NCI-H345 treated with DMSO at 0.1 percent for 48 hours (cell line): Measurements from ENCODE around the gene KCNN1.
"Not testable (repeated sequence)": the region's sequence is repeated elsewhere in the genome, so short reads cannot be mapped to it uniquely, and the experiment has no call there.

Experiments
- DNase-seq: peaks from one replicate; lab custom pipeline; 2025; ENCODE audit not compliant: unreplicated experiment; lab: John Stamatoyannopoulos, UW

KCNN1 gene

DNA sequence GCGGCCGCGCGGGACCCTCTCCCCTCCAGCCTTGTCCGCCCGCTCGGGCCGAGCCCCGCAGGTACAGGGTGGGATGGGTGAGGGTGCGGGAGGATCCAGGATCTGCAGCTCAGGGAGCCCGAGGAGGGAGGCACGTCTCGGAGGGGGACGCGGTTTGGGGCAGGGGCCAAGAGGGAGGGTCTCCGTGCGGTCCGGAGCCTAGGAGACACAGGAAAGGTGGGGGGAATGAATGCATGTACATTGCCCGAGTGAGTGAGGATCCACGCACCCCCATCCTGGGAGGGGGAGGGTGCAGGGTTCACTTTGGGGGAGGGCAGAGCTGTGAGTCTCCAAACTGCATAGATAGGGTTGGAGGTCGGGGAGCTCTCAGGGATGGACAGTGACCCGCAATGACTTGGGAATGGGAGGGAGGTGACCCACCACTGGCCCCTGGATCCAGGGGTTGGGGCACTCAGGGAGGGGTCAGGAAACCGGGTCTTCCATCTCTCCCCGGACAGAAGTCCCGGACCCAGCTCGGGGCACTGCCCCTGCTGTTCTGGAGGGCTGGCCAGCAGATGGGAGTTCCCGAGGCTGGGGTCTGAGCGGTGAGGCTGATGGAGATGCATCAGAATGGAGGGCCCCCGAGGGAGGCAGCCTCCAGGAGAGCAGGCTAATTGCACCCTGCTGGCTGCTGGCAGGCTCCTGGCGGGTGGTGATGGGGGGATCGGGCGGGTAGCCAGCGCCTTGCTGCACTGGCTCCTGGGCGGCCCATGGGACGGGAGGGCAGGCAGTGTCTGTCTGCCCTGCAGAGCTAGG, 547 bp downstream of the KCNN1 start:
- no peak for DNase-seq

DNA sequence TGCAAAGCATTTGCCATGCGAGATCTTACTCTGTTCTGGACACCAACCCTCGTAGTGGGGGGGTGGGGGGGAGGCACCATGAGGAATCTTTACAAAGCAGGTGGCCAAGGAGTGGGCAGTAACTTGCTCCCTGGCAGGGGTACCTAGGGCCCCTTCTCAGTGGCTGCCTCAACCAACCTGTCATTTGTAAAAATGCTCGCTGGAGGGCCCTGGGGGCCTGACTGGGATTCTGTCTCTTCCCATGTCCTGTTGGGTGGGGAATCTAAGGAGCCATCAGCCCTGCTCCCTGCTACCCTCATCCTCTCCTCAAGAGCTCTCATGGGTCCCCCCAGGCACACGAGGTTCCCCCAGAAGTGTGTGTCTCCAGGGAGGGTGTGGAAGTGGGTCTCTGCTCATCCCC, 1.5 kb downstream of the KCNN1 start:
- DNase-seq = peak; percentile 53

DNA sequence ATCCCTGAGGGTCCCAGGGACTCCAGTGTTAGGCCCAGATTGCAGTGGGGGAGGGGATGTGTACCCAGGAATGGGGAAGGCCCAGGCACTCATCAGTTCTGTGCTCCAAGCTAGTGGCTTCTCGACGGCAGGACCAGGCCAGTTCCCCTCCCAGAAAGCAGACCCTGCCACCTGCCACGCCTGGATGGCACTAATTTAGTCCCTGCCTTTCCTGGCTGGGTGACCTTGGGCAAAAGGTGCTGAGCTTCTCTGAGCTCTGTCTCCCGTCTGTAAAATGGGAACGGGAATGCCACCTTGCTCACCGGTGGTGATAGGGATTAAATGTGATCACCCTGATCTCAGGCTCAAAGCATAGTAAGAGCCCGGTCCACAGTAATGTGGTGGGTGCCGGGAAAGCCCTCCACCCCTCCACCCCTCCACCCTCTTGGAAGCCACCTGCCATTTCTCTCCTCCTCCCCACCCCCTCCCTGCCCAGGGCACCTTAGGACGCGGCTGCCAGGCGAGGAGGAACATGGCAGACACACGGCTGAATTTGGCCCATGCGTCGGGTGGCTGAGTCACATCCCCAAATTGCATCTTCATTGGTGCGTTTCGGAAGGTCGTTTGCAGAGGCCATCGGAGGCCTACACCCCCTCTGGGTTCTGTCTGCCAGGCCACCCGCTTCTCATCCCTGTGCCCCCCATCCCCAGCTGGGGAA, 2.3 kb downstream of the KCNN1 start:
- no peak for DNase-seq

- no peak for DNase-seq
Observed at GRCh38 chr19:17972230-17972629, 5.3 kb downstream of the KCNN1 start.

GRCh38 chr19:17973759-17974158, 6.9 kb downstream of the KCNN1 start:
- DNase-seq = no peak

DNA sequence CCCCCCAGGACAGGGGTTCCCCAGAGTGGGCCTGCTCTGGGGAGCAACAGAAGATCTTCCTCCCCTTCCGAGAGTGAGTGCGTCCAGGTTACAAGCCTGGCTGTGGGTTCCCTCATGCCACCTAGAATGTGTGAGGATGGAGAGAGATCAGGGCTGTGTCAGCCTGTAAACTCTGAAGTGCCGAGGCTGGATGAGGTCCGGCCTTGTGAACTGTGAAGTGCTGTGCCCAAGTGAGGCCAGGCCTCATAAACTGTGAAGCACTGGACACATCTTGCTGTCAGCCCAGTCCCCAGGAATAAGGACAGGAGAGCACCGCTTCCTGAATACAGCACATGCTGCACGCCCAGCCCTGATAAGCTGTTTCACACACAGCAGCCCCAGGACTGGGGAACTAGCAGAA, 7.6 kb downstream of the KCNN1 start:
- no peak for DNase-seq

- no peak for DNase-seq
Observed at GRCh38 chr19:17975032-17975431, 8.1 kb downstream of the KCNN1 start.

- DNase-seq = no peak
Observed at GRCh38 chr19:17977021-17977420, 10.1 kb downstream of the KCNN1 start.

DNA sequence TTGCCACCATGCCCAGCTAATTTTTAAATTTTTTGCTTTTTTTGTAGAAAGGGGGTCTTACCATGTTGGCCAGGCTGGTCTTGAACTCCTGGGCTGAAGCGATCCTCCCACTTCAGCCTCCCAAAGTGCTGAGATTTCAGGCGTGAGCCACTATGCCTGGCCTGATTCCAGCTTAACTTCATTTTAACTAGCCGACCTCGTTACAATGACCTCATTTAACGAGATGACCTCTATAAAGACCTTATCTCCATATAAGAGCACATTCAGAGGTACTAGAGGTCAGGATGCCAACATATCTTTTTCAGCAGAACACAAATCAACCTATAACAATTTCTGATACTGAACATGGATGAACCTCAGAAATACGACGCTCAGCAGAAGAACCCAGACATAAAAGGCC, 10.6 kb downstream of the KCNN1 start:
- no peak for DNase-seq

GRCh38 chr19:17981611-17982010, 14.7 kb downstream of the KCNN1 start:
- DNase-seq = no peak

DNA sequence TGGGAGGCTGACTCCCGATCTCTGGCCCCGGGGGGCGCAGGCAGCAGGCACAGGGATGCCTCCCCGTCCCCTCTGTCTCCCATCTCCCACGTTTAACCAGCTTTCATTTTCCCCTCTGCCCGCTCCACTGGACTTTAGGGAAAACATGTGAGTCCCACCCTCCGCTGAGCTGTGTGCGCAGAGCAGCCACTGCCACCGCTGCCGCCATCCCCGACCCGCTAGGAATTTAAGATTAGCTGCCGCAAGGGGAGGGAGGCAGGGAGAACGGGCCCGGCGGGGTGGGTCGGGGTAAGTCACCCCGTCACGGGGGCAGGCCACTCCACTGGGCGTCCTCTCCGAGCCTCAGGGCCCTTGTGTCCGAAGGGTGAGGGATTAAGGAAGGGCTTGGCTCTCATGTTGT, 15.5 kb downstream of the KCNN1 start:
- DNase-seq = no peak

DNA sequence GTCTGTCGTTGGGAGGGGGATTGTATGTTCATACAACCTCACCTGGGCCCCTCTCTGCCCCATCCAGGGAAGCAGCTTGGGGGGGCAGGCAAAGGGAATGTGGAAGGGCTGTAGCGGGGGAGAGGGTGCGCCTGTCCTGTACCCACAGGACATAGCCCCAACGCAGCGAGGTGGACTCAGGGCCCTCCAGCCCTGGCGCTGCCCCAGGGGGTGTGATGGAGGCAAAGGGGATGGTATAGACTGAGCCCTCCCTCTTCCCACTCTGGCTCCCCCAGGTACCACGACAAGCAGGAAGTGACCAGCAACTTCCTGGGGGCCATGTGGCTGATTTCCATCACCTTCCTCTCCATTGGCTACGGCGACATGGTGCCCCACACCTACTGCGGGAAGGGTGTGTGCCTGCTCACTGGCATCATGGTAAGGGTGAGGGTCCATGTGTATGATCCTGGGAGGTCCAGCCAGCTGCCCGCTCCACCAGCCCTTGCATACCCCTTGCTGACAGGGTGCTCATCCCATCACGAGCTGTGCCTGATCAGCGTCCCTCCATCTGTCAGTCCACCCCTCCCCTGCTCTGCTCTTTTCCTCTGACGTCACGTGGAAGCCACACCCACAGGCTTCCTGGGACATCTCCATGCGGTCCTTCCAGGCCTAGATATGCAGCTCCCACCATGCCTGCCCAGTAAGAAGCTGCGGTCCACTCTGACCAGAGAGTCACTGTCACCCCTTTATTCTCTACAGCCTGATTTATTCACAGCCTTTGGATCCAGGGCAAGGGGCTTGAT, 18.3 kb downstream of the KCNN1 start:
- no peak for DNase-seq

DNA sequence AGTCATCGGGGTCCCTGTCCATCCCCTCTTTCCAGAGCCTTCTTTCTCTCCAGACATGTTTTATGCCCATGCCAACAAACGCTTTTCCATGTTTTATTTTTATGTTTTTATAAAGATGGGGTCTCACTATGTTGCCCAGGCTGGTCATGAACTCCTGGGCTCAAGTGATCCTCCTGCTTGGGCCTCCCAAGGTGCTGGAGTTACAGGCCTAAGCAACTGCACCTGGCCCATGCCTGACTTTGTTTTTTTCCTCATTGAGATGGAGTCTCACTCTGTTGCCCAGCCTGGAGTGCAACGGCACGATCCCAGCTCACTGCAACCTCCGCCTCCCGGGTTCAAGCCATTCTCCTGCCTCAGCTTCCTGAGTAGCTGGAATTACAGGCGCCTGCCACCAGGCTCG, 19.7 kb downstream of the KCNN1 start:
- not testable (repeated sequence) for DNase-seq

DNA sequence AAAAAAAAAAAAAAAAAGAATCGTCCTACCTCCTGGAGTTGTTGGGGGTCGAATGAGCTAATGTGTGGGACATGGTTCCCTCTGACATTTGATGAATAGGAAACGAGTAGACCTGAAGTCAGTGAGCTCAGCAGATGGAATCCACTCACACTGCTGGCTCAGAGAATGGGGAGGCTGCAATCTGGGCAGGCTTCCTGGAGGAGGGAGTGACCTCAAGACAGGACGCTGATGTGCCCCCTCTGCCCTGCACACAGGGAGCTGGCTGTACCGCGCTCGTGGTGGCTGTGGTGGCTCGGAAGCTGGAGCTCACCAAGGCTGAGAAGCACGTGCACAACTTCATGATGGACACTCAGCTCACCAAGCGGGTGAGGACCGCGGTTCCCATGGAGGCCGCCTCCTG, 21.3 kb downstream of the KCNN1 start:
- DNase-seq = no peak

- no peak for DNase-seq
Observed at GRCh38 chr19:17989425-17990094, 22.7 kb downstream of the KCNN1 start.

DNA sequence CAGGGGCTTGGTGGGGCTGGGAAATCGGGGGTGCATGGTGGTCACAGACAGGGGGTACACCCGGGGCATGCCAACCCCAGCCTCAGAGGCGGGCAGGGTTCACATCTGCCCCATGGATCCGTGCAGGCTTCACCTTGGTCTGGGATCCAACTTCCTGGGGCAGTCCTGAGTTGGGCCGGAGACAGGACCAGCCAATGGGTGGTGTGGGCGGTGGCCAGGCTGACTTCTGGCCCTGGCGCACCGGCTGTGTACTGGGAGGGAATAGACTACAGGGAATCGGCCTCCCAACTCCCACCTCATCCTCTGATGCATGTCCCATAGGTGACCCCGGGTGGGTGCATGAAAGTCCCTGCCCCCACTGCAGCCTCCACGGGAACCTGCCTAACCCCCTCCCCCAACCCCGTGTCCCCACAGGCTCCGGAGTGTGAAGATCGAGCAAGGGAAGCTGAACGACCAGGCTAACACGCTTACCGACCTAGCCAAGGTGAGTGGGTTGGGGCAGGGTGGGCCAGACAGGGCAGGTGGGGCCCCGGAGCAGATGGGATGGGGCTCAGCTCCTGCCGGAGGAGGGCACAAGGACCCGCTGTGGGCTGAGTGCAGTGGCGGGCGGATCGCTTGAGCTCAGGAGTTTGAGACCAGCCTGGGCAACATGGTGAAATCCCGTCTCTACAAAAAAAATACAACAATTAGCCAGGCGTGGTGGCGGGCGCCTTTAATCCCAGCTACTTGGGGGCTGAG, 26.3 kb downstream of the KCNN1 start:
- no peak for DNase-seq

DNA sequence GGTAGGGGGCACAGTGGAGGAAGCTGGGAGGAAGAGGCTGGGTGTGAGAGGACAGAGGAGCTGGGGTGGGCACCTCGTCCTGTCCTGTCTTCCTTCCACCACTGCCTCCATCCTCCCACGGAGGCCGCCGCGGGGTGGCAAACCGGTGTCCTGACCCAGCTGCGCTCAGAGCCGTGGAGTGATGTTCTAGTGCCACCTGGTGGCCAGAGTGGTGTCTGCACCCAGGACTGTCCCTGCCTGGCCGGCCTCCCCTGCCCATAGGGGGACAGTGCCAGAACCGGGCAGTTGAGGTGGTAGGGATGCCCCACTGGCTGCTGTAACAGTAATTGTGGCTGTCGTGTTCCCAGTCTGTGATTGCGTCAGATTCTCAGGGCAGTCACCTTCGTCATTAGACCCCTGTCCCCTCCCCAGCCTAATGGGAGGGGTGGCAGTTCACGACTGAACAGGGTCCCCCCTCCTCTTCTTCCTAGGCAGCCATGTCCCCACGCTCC, 30.0 kb downstream of the KCNN1 start:
- DNase-seq = peak; percentile 24

DNA sequence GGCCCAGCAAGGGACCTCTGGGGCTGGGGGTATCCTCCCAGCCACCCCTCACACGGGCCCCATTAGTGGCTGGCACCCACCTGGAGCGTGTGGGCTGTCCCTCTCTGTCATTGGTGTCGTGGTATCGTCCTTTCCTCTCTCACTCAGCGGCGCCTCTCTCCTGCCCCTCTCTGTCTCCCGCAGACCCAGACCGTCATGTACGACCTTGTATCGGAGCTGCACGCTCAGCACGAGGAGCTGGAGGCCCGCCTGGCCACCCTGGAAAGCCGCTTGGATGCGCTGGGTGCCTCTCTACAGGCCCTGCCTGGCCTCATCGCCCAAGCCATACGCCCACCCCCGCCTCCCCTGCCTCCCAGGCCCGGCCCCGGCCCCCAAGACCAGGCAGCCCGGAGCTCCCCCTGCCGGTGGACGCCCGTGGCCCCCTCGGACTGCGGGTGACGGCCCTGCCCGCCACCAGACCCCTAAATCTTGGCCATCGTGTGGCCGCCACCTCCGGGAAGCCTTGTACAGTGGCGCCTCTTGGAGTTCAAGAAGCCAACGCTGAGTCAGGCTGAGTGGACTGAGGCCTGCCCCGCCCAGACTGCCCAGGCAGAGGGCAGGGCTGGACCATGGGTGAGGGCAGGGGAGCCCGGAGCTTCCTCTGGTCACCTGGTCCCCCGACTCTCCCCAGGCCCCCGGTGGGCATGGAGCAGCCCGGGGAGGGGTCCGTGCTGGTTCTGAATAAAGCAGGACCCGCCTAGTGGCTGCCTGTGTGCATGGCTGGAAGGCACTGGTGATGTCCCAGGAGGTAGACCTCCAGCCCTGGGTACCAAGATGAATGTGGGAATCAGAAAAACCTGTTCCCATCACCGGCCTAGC, 31.3 kb downstream of the KCNN1 start:
- no peak for DNase-seq

- DNase-seq = no peak
Observed at GRCh38 chr19:17998827-17999150, 31.9 kb downstream of the KCNN1 start.
